SW 1271 (cell line): ENCODE data around the gene SEC22A.

Source experiments
- DNase-seq, 2 experiments: peaks; one replicate each; lab custom pipeline; 2025; lab: John Stamatoyannopoulos, UW

SEC22A gene

GRCh38 chr3:123267821-123268220, 66.1 kb downstream of the SEC22A start:
- no peak for DNase-seq

GRCh38 chr3:123270818-123271217, 69.1 kb downstream of the SEC22A start:
- DNase-seq, result no peak

- no peak for DNase-seq
Observed at GRCh38 chr3:123271466-123272159, 69.9 kb downstream of the SEC22A start.

GRCh38 chr3:123272547-123272946, 70.8 kb downstream of the SEC22A start:
- DNase-seq, result no peak

GRCh38 chr3:123275691-123276090, 73.9 kb downstream of the SEC22A start:
- DNase-seq, result no peak

- no peak for DNase-seq
Observed at GRCh38 chr3:123276346-123277006, 74.7 kb downstream of the SEC22A start.

- DNase-seq, result no peak
Observed at GRCh38 chr3:123277106-123277505, 75.4 kb downstream of the SEC22A start.

- DNase-seq, result no peak
Observed at GRCh38 chr3:123278446-123278845, 76.7 kb downstream of the SEC22A start.

GRCh38 chr3:123279121-123279520, 77.4 kb downstream of the SEC22A start:
- no peak for DNase-seq

GRCh38 chr3:123281406-123281805, 79.7 kb downstream of the SEC22A start:
- DNase-seq, result no peak

GRCh38 chr3:123281929-123282328, 80.2 kb downstream of the SEC22A start:
- DNase-seq, result no peak

- DNase-seq, result no peak
Observed at GRCh38 chr3:123282461-123282860, 80.7 kb downstream of the SEC22A start.

GRCh38 chr3:123283074-123283473, 81.3 kb downstream of the SEC22A start:
- no peak for DNase-seq

GRCh38 chr3:123283657-123284398, 82.1 kb downstream of the SEC22A start:
- DNase-seq, result no peak

- no peak for DNase-seq
Observed at GRCh38 chr3:123284399-123285010, 82.8 kb downstream of the SEC22A start.

- DNase-seq, result no peak
Observed at GRCh38 chr3:123285066-123285465, 83.3 kb downstream of the SEC22A start.

GRCh38 chr3:123285479-123285878, 83.7 kb downstream of the SEC22A start:
- no peak for DNase-seq

GRCh38 chr3:123285931-123286307, 84.2 kb downstream of the SEC22A start:
- no peak for DNase-seq

- peak; percentile 9 to 53 for DNase-seq
Observed at GRCh38 chr3:123286308-123287023, 84.7 kb downstream of the SEC22A start.

- DNase-seq, result no peak
Observed at GRCh38 chr3:123287051-123287961, 85.6 kb downstream of the SEC22A start.

- no peak for DNase-seq
Observed at GRCh38 chr3:123287962-123288302, 86.2 kb downstream of the SEC22A start.
